Measurements from ENCODE around the gene LIPT2. TPM values are rescaled to one million over a fixed set of nuclear protein-coding genes. Genes with fewer than 3 reads are reported as not detected.

The LIPT2 gene
- total and polyA plus RNA-seq, 2 of the 4 experiments (the other 2 are of a cell fraction): 1.7 to 2.9 TPM

DNA sequence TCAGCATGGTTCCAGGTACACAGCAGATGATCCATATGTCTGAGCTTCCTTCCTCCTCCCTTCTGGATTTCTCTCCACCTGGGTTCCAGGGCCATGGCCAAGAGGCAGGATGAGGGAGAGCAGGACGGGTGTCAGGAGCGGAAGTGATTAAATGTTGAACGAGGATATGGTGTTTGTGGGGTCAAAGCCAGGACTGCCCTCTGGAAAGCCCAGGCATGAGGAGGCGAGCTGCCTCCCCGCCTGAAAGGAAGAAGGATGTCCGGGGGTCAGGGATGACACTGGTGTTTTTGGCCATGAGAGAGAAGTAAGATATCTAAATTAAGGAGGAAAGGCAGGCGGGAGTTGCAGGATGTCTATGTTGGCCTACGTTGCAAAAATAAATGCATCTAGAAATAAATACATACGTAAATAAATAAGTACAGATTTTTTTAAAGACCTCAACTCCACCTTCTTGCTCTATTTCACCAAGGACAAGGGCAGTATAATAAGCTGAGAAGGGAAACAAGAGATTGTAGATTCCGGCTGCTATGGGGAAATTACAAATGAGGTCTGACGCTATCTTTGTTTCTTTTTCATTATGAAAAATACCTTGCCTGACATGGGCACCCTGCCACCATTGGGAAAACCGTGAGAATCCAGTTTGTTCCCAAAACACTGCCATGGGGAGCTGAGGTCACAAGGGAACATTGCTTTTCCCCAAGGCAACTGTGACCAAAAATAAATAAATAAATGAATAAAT is 27.6 kb upstream of the LIPT2 start:
- 54% methylated on average over 3 of the region's 12 CpGs; no CpG with 5 or more reads in 1 of the 2 experiments for WGBS, 2 experiments (ENCODE audit: extremely low coverage in 2 of 2, insufficient read length in 1 of 2)

More for the DNA sequence above, 27.6 kb upstream of the LIPT2 start:
- no peak for ATAC-seq (ENCODE audit: low read depth)
- Histone ChIP-seq H4K5ac (ENCODE audit: low read depth, low read length) (no peak overlapping the region), H3K9me3 (ENCODE audit: control insufficient read depth, insufficient read depth, low read length) (no peaks in the 10 kb centered on the region), H3K23ac (ENCODE audit: low read depth, low read length) (no peak overlapping the region), H2BK120ac (ENCODE audit: low read depth, low read length) (no peak overlapping the region), H3K79me1 (ENCODE audit: low read depth in 1 of 2, low read length in 2 of 2) (no peaks in the 10 kb centered on the region), H3K4me3 (ENCODE audit: insufficient read depth, low read depth, low read length) (no peak overlapping the region), H2AFZ (replicated peaks; ENCODE audit: low read length, poor library complexity) (no peak overlapping the region), H4K8ac (ENCODE audit: low read depth in 2 of 2, low read length in 2 of 2) (no peak overlapping the region), H3K9ac (ENCODE audit: low read depth, low read length) (no peak overlapping the region), H3K4ac (ENCODE audit: low read depth, low read length) (no peak overlapping the region), H2BK15ac (ENCODE audit: low read depth, low read length) (no peak overlapping the region), H2BK5ac (ENCODE audit: low read depth, low read length, poor library complexity, severe bottlenecking) (no peak overlapping the region), H3K18ac (ENCODE audit: low read depth, low read length) (no peak overlapping the region), H3K36me3 (ENCODE audit: control insufficient read depth, insufficient read depth, low read length) (no peaks in the 10 kb centered on the region), H3K27ac (ENCODE audit: insufficient read depth, low read length) (no peak overlapping the region), H2AK9ac (replicated peaks; ENCODE audit: low read depth, low read length, poor library complexity) (no peak overlapping the region), H3K4me1 (ENCODE audit: control insufficient read depth, insufficient read depth, low read length) (peaks cover 4% of the 10 kb centered on the region), H4K20me1 (ENCODE audit: insufficient read depth, low read length) (no peaks in the 10 kb centered on the region), H3K9me1 (ENCODE audit: insufficient read depth, low read length) (peaks cover 6% of the 10 kb centered on the region; the same call in 1 of the 2 replicates), H3K27me3 (ENCODE audit: control insufficient read depth, insufficient read depth, low read length) (peaks cover 38% of the 10 kb centered on the region), H2BK20ac (ENCODE audit: low read depth, low read length) (no peak overlapping the region), H4K91ac (ENCODE audit: insufficient read depth, low read depth, low read length) (no peak overlapping the region), H3K4me2 (ENCODE audit: low read depth, low read length) (no peak overlapping the region), H2AK5ac (ENCODE audit: low read depth, low read length) (no peak overlapping the region), H3K56ac (ENCODE audit: extremely low read depth, insufficient read depth, low read length) (no peak overlapping the region), H3K14ac (replicated peaks; ENCODE audit: low read depth, low read length) (no peak overlapping the region)
- ChIA-PET POLR2A (ENCODE audit: unreplicated experiment) (no interaction called here), CTCF (interaction anchor here (0.7 kb wide), 1 partner anchor 24 kb away, joined by 3 read pairs; no protein-coding TSS in a partner anchor)
- no peak for TF ChIP-seq MXI1 (IDR thresholded peaks at IDR 0.05; ENCODE audit: borderline replicate concordance, low read depth, low read length)
- TF ChIP-seq, protein P1, sequence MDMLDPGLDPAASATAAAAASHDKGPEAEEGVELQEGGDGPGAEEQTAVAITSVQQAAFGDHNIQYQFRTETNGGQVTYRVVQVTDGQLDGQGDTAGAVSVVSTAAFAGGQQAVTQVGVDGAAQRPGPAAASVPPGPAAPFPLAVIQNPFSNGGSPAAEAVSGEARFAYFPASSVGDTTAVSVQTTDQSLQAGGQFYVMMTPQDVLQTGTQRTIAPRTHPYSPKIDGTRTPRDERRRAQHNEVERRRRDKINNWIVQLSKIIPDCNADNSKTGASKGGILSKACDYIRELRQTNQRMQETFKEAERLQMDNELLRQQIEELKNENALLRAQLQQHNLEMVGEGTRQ (IDR thresholded peaks at IDR 0.05; ENCODE audit: low read depth, low read length): no peak
- TF ChIP-seq FOS (IDR thresholded peaks at IDR 0.05; ENCODE audit: low read depth, low read length): no peak
- no peak for TF ChIP-seq RAD21 (IDR thresholded peaks at IDR 0.05; ENCODE audit: low read length)
- TF ChIP-seq RFX5 (IDR thresholded peaks at IDR 0.05; ENCODE audit: low read depth, low read length): no peak
- dilution Hi-C loops (cut with HindIII; ENCODE audit: low sequenced_read_pairs, unreplicated experiment): no loop called here
- no TSS peak for BruUV-seq (replicated peaks)
- intact Hi-C loops (cut with micrococcal nuclease): no loop called here
- in situ Hi-C loops (cut with MboI; ENCODE audit: low sequenced_read_pairs): no loop called here
- no peak for DNase-seq

All from IMR-90 (cell line).